ENCODE data around the gene USHBP1.

DNA sequence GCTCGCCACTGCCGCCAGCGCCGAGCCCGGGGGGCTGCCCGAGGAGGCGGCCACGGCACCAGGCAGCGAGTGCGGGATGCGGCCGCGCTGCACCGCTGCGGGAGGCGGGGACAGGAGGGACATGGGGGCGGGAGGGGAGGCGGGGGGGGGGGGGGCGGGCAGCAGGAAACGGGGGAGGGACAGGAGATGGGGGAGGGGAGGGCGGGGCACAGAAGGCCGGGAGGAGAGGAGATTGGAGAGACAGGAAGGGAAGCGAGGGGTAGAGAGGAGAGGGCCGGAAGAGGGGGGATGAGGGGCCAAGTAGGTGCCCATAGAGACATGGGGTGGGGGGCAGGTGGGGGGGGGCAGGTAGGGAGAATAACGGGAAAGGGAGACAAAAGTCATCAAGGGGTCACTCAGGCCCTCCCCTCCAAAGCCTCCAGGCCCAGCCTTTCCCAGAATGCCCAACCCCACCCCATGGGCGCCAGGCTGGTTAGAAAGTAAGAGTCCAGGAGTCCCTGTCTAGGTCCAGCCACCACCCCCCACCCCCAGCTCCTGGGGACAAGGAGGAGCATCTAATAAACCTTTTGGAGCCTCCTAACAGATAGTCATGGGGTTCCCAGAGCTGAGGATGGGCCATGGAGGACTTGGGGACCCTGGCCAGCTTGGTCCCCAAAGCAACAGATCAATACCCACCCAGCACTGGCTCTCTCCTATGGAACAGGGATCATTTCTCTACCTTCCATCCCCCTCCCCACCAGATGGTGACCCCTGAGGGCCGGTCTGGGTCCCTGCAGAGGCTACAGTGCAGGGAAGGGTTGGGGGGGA, 28.4 kb downstream of the USHBP1 start:
- TF ChIP-seq, protein P1, sequence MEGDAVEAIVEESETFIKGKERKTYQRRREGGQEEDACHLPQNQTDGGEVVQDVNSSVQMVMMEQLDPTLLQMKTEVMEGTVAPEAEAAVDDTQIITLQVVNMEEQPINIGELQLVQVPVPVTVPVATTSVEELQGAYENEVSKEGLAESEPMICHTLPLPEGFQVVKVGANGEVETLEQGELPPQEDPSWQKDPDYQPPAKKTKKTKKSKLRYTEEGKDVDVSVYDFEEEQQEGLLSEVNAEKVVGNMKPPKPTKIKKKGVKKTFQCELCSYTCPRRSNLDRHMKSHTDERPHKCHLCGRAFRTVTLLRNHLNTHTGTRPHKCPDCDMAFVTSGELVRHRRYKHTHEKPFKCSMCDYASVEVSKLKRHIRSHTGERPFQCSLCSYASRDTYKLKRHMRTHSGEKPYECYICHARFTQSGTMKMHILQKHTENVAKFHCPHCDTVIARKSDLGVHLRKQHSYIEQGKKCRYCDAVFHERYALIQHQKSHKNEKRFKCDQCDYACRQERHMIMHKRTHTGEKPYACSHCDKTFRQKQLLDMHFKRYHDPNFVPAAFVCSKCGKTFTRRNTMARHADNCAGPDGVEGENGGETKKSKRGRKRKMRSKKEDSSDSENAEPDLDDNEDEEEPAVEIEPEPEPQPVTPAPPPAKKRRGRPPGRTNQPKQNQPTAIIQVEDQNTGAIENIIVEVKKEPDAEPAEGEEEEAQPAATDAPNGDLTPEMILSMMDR (IDR thresholded peaks at IDR 0.05): no peak
- no peak for TF ChIP-seq POLR2A (IDR thresholded peaks at IDR 0.05)

All from lower leg skin (tissue), 3 donors.